Fibroblast of mammary gland (primary cell): Measurements from ENCODE around the gene TERF2IP.
A peak's percentile ranks its signal among the peaks of the same experiment; 100 is the strongest.

ENCODE experiments used
- DNase-seq: peaks from one replicate; pipeline ENCODE4 v3.0.0-alpha.2; 2010; ENCODE audit warnings: low read depth
- H3K4me3 ChIP-seq: 2 replicates; pipeline ENCODE4 v1.5.1; 2011; ENCODE audit warnings: low read depth, mild to moderate bottlenecking, low read length, moderate library complexity; ENCODE audit not compliant: control insufficient read depth
- TF ChIP-seq, protein P1 (sequence below): conservative IDR thresholded peaks from 2 replicates; pipeline ENCODE4 v1.5.1; 2011; ENCODE audit warnings: low read depth, low read length, inconsistent platforms; ENCODE audit not compliant: control insufficient read depth, insufficient read depth

TERF2IP gene

DNA sequence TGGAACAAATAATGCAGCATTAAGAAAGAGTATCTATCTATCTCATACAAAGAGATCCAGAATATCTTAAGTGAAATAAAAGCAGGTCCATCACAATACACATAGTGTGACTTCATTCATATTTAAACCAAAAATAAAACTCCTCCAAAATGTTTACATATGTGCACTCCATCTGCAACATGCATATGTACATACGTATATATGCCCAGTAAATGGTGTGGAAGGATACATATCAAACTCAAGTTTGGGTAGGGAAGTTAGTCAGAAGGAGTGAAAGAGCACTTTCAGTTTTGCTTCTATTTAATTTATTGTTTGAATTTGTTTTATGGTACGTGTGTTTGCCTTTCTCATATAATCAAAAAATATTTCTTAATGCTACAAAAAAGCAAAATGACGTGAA, 12.5 kb upstream of the TERF2IP start:
- TF ChIP-seq, protein P1, sequence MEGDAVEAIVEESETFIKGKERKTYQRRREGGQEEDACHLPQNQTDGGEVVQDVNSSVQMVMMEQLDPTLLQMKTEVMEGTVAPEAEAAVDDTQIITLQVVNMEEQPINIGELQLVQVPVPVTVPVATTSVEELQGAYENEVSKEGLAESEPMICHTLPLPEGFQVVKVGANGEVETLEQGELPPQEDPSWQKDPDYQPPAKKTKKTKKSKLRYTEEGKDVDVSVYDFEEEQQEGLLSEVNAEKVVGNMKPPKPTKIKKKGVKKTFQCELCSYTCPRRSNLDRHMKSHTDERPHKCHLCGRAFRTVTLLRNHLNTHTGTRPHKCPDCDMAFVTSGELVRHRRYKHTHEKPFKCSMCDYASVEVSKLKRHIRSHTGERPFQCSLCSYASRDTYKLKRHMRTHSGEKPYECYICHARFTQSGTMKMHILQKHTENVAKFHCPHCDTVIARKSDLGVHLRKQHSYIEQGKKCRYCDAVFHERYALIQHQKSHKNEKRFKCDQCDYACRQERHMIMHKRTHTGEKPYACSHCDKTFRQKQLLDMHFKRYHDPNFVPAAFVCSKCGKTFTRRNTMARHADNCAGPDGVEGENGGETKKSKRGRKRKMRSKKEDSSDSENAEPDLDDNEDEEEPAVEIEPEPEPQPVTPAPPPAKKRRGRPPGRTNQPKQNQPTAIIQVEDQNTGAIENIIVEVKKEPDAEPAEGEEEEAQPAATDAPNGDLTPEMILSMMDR: no peak
- H3K4me3 ChIP-seq: no peak overlapping the region
- no peak for DNase-seq

DNA sequence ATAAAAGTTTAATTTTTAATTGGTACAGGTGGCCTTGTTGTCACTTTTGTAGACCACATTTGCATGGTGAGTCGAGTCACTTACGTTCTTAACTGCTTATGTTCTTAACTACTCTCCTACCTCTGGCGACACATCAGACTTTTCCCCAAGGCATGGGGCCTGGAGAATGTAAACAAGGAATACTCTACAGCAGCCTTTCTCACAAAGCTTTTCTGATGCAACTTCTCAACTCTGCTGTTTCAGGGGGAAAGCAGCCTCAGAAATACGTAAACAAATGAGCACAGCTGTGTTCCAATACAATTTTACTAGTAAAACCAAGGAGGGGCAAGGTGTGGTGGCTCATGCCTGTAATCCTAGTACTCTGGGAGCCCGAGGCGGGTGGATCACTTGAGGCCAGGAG, 7.0 kb upstream of the TERF2IP start:
- no peak overlapping the region for H3K4me3 ChIP-seq
- DNase-seq: no peak
- TF ChIP-seq, protein P1: no peak

DNA sequence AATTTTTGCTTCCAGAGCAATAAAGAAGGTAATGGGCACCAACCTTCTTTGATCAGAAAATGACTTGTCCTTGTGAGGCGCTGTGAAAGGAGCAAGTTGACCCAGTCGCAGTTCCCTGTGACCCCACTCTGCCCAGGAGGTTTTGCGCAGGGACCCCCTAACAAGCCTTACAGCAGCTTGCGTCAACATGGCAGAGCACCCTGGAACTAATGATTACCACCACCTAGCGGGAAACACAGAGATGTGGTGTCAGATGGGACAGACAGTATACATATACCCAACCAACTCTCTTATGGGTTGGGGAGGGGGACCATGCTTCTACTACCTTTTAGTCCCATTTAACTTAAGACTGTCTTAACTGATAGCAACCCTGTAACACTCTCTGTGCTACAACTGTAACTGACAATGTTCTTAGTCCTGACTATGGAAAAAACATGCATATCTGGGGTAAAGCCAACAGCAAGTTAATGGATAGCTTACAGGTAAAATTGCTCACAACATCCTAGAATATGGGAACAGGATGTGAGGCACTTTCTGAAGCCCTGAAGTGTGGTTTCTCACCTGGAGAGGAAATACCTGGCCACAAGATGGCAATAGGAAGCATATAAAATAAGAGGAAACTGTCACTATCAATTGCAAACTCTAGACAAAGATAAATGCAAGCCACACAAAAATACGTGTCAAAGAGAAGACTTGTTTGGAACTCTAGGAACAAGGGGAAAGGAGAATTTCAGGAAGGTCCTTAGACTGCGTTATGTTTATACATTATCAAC, 3.1 kb upstream of the TERF2IP start:
- DNase-seq: no peak
- TF ChIP-seq, protein P1: no peak
- no peak overlapping the region for H3K4me3 ChIP-seq

DNA sequence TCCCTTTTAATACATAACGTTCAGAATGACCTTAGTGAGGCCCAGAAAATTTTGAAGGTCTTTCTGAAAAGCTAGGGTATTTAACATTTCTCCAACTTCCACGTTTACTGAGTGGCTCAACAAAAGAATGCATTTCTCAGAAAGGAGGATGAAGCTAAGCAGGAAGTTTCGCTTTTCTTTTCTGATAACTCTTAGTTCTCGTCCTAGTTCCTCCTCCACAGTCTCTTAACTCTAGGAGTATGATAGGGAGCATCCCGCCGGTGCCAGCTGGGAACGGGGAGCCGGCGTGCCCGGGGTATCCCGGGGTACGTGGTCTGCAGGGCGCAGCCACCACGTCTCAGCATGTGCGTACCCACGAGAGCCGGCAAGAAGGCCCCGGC, 471 bp upstream of the TERF2IP start:
- TF ChIP-seq, protein P1: no peak
- peak overlapping the region; percentile 78 for H3K4me3 ChIP-seq
- no peak for DNase-seq

DNA sequence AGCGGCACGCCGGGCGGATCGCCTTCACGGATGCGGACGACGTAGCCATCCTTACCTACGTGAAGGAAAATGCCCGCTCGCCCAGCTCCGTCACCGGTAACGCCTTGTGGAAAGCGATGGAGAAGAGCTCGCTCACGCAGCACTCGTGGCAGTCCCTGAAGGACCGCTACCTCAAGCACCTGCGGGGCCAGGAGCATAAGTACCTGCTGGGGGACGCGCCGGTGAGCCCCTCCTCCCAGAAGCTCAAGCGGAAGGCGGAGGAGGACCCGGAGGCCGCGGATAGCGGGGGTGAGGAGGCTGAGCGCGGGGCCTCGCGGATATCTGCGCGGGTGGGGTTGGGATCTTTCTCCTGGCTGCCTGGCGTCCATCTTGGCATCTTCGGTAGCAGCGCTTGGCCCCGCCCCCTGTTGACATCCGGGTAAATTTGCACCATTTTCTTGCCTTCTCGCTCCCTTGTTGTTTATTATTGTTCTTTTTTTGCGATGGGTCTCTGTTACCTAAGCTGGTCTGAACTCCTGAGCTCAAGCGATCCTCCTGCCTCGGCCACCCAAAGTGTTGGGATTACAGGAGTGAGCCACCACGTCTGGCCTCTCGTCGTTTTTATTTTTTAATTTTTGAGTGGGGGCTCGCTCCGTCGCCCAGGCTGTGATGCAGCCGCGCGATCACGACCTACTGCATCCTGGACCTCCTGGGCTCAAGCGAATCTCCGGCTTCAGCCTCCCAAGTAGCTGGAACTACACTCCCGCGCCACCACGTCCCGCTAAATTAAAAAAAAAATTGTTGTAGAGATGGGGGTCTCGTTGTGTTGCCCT, 898 bp downstream of the TERF2IP start:
- TF ChIP-seq, protein P1: no peak
- peak overlapping the region; percentile 78 for H3K4me3 ChIP-seq
- peak; percentile 68 for DNase-seq

DNA sequence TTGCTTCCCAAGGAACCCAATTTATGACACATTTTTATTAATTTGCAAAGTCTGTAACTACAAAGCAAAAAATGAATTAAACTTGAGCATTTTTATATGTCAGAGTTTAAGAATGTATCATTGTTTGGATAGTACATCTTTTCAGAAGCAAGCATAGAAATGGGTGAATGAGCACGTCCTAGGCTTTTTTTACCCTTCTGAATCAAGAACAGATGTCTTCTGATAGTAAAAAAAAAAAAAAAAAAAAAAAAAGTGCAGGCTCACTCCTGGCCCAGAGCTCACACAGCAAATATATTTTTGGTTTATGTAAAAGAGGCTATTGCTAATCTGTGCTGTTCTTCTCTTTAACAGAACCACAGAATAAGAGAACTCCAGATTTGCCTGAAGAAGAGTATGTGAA, 6.3 kb downstream of the TERF2IP start:
- DNase-seq: peak; percentile 75
- H3K4me3 ChIP-seq: no peak overlapping the region
- TF ChIP-seq, protein P1: no peak

DNA sequence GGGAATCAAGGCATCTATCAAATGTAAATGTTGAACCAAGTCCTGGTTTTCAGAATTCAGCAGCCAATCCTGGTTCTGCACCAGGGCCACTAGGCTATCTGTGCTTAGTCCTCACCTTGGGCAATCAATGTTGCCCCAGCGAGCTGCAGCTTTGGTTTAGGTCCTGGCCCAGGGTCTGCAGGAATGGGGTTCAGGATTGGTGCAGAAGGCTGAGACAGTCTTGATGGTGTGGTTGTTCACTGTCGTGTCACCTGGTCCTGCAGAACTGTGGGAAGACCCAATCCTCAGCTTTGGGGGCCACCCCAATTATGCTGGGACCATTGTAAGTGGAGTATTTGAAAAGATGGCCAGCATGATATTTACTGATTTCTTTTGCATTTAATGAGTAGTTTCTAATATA, 10.6 kb downstream of the TERF2IP start:
- TF ChIP-seq, protein P1: no peak

More for the DNA sequence above, 10.6 kb downstream of the TERF2IP start:
- no peak overlapping the region for H3K4me3 ChIP-seq
- no peak for DNase-seq
